NCI-H345 treated with DMSO at 0.1 percent for 48 hours (cell line): Measurements from ENCODE around the gene CDC40.
"Not testable (repeated sequence)": the region's sequence is repeated elsewhere in the genome, so short reads cannot be mapped to it uniquely, and the experiment has no call there.

Experiments used
- DNase-seq: peaks from one replicate; lab custom pipeline; 2025; ENCODE audit not compliant: unreplicated experiment; lab: John Stamatoyannopoulos, UW

CDC40 gene

GRCh38 chr6:110198561-110198960 is 18.3 kb downstream of the CDC40 start:
- DNase-seq, result no peak

DNA sequence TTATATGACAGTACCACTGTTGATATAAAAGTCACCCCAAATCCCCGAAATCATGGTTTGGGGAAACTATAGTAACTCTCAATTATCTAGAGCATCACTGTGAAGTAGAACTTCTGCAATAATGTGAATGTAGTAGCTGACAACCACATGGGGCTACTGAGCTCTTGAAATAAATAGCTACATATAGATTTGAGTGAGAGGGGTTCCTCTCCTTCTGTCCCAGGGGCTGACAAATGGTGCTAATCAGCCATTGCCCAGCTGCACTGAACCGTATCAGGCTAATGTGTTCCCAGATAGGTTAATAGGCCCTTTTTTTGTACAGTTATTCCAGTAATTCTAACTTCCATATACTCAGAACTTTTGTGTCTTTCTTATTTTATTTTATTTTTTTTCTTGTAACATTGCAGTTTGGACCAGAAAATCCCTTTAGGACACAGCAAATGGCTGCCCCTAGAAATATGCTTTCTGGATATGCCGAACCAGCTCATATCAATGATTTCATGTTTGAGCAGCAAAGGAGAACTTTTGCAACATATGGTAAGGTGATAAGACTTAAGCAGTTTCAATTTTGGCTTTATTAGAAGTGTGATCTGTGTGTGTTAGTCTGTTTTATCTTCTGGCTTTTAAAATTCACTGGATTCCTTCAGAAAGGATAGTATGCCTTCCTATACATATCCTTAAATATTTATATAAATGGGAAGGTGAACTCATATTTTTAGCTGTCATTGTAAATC is 21.1 kb downstream of the CDC40 start:
- DNase-seq, result no peak

DNA sequence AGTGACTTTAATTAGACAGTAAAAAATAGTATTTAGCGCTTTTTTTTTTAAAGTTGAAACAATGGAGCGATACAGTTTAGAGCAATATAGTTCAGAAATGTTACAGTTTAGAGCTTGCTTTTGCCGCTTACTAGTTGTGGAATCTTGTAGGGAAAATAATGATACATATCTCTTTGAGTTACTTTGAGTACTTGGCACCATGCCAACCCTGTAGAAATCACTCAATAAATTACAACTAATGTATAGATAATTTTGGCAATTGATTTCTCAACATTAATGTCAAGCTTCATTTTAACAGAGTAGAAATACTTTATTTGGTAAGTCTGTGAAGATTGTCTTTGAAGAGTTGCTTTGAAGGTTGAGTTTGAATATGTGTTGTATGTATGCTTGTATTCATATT is 27.4 kb downstream of the CDC40 start:
- no peak for DNase-seq

- no peak for DNase-seq
These were observed 31.5 kb downstream of the CDC40 start for GRCh38 chr6:110211753-110212152.

DNA sequence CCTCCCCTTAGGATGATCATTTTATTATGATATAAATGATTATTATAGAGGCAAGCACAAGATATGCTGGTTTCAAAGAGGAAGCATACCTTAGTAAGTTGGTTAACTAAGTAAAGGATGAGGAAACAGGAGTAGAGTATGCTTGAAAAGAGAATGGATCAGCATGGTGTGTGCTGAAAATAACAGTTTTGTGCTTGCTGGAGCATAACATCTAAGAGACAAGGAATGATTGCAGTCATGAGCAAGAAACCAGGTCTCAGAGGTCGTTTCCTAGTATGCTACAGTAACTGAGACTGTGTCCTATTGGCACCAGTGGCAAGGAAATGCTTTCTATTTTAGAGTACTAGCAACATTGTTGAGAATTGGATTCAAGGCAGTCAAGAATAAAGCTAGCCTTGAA is 34.1 kb downstream of the CDC40 start:
- DNase-seq, result no peak

DNA sequence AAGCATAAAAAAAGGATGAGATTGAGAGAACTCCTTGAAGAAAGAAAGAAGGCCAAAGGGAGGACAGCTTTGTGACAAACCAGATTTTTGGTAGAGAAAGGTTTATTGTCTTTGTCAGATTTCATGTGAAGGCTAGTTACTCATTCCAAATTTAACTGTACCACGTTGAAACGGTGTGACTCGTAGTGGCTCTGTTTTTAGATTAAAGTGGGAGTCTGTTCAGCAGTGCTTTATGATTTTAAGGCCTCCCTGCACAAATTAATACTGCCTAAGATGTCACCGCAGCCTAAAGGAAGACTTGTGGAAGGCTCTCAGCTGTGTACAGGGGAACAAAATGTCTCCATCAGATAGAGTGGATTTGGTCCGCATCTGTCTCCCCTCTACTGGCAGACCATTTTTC is 35.9 kb downstream of the CDC40 start:
- no peak for DNase-seq

DNA sequence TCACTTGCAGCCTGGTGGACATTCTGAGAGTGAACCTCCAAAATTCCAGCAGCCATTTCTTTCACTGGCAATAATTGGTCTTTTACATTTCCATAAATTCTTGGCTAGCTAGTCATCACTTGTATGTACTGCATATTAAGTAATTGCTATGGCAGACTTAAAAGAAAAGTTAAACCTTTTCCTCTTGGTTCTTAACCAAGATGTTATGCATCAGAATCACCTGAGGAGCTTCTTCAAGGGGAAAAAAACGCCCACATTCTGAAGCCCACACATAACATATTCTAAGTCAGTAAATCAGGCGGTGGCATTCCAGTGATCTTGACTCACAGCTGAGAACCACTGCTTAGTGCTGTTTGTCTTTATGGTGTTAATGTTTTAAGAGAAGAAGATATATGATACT is 37.0 kb downstream of the CDC40 start:
- DNase-seq, result no peak

DNA sequence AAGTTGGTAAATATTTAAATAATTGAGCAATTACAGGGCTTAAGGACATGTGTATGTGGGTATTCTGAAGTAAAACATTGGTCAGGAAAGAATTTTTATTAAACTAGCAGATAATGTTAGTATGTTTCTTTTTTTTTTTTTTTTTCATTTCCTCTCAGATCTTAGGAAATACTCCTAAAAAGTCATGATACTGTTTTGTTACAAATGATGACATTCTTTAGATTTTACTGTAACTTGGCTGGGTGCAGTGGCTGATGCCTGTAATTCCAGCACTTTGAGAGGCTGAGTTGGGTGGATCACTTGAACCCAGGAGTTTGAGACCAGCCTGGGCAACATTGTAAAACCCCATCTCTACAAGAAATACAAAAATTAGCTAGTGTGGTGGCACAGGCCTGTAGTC is 41.5 kb downstream of the CDC40 start:
- DNase-seq, result no peak

DNA sequence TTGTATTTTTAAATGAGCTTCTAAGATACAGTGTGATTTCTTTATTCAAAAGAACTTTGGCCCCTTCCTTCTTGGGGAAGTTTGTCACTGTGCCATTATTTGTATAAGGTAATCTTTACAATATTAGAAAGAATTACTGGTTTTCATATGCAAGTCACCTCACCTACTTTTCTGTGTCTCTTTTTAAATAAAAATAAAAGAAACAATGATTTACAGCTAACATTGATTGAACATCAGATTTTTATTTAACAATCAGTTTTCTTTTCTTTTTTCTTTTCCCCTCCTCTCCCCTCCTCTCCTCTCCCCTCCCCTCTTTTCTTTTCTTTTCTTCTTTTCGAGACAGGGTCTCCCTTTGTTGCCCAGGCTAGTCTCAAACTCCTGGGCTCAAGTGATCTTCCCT is 46.0 kb downstream of the CDC40 start:
- no peak for DNase-seq

DNA sequence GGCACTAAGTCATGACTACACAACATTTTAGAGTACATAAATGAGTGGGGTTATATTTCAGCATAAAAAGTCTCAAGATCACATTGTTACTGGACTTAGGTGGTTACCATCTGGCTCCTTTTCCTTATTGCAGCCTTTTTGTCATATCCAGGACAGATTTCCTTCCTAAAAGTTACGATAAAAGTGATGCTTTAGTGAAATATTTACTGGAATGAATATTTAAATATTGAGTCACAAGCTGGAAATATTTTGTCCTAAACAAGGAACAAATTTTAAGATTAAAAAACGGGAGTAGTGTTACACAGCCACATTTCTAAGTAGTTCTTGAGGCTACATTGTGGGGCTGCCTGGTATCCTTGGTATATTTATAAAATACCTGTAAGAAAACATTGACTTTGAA is 52.2 kb downstream of the CDC40 start:
- no peak for DNase-seq

DNA sequence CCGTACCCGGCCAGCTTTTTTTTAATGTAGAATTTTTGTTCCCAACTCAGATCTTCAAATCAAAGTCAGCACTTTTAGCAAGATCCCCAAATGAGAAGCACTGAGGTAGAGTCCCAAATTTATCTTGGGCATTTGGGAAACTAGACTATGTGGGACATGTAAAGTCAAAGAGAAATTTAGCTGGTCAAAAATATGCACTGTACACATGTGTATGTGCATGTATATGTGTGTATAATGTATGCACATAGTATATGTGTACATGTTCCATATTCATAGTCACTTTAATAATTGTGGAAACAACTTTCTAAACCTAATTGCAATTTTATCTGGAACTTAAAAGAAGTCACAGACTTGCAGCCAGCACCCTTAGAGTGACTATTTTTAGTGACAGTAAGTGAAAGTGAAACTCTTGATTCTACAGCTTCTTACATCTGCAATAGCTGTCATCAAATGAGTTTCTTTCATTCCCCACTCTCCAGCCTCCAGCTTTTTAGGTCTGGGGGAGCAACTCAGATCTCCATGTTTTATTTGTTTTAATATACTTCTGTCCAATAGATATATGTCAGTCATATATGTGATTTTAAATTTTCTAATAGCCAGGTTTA is 53.6 kb downstream of the CDC40 start:
- DNase-seq, result no peak

- DNase-seq, result not testable (repeated sequence)
These were observed 55.8 kb downstream of the CDC40 start for GRCh38 chr6:110236007-110236406.

DNA sequence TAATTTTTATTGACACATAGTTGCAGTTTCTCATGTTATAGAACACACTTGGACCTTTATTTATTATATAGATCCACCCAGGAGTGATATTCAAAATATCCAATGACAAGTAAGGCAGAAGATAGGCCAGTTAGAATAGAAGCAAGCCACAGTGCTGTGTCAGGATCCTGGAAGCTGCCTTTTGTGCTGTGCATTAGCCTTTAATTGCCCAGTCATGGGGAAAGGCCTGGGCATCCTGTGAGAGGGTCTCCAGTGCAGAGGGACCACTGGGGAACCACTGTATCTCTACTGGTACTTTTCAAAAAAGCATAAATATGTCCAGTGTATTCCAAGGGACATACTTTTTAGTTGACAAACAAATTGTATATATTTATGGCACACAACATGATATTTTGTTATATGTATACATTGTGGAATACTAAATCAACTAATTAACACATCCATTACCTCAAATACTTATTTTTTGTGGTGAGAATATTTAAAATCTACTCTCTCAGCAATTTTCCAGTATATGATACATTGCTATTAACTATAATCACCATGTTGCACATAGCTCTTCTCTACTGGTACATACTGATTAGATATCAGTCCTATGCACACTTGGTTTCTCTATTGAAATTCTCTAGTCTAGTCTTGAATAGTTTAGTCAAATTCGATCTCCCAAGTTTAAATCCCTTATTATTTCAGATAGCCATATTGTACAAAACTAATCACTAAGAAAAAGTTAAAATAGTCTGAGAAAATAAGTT is 59.5 kb downstream of the CDC40 start:
- no peak for DNase-seq

- DNase-seq, result not testable (repeated sequence)
These were observed 64.4 kb downstream of the CDC40 start for GRCh38 chr6:110244621-110245020.

- DNase-seq, result no peak
These were observed 66.2 kb downstream of the CDC40 start for GRCh38 chr6:110246378-110246777.

GRCh38 chr6:110246900-110247546 is 66.8 kb downstream of the CDC40 start:
- DNase-seq, result no peak

DNA sequence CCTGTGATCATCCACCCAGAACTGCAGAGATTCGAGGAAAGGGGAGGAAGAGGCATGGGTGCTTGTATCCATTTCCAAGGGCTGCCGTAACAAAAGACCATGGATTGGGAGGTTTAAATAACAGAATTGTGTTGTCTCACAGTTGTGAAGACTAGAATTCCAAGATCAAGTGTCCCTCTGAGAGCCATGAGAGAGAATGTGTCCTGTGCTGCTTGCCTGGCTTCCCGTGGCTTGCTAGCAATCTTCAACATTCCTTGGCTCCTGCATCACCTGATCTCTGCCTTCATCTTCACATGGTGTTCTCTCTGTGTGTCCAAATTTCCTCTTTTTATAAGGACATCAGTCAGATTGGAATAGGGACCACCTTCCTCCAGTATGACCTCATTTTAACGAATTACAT is 69.8 kb downstream of the CDC40 start:
- no peak for DNase-seq

DNA sequence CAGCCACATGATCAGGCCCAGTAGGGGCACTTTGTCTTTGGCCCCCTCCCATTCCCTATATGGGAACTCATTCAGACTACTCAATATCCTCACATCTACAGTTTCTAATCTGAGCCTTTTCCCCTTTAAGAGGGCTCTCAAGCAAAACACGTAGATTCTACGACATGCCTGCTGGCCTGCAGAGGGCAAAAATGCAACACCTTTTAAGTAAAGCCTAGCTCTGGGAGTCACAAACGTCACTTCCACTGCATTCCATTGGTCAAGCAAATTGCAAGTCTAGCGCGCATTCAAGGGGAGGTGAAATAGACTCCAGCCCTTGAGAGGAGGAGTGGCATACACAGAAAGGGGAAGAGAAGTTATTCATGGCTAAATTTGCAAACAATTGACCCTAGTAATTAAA is 70.6 kb downstream of the CDC40 start:
- DNase-seq, result no peak

GRCh38 chr6:110255211-110255750 is 75.1 kb downstream of the CDC40 start:
- DNase-seq, result no peak

DNA sequence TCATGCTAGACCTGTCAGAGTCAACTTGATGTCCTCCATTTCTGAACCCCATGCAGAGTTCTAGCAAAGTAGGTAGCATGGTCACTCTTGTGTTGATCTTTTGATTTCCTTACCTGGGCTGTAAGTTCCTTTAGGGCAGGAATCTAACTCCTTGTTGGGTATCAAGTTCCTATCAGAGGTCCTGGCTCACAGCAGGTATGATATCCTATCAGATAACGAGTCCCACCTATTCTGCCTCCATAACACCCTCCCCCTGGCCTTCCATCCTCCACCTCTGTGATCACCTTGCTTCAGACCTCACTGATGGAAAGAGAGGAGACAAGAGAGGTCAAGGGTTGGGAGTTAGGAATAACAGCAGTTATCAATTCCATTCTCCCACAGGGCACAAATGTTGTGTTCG is 76.1 kb downstream of the CDC40 start:
- no peak for DNase-seq

DNA sequence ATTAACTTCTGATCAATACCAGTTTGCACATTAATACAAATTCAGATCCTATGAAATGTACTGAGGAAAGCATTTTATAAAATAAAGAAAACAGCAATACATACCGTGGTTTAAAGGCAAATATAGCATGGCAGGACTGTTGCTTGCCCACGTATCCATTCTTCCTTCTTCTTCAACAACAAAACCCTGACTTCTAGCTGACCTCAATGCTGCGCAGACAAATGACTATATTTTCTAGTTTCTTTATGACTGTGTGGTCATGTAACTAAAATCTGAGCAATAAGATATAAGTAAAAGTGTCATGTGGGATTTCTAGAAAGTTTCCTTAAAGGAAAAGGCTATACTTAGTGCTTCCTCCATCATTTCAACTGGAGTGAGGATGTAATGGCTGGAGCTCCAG is 85.0 kb downstream of the CDC40 start:
- DNase-seq, result no peak

DNA sequence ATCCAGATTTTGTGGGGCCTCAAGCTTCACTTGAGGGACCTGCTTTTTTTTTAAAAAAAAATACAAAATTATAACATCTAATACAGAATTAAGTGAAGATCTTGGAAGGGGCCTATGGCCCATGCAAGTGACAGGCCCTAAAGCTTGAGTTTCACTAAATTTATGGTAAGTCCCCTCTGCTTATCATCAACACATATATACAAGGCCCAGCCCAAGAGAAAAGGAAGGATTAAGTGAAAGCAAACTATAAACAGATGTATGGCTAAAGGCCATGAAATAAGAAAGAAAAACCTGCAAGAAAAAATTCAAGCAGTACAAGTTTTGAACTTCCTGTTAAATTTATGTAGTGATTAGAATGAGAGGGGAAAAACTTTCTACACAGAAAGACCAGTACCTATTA is 86.8 kb downstream of the CDC40 start:
- DNase-seq, result no peak
